Mammary epithelial cell (primary cell): ENCODE data around the gene MYO5A.

Experiments
- EZH2 ChIP-seq: IDR thresholded peaks from 2 replicates; pipeline ENCODE4 v1.6.1; 2012; ENCODE audit warnings: low read length, inconsistent platforms, borderline replicate concordance
- TF ChIP-seq, protein P1 (sequence below), 2 donors: IDR thresholded peaks in 1 of 2; conservative IDR thresholded peaks in 1 of 2; 2 replicates each; pipeline ENCODE4 v1.5.1; 2011 to 2012; ENCODE audit warnings: inconsistent platforms in 2 of 2, low read length in 2 of 2, mild to moderate bottlenecking in 2 of 2, control low read depth in 1 of 2, low read depth in 1 of 2; ENCODE audit not compliant: insufficient read depth in 1 of 2; ENCODE audit errors: extremely low read depth in 1 of 2

DNA sequence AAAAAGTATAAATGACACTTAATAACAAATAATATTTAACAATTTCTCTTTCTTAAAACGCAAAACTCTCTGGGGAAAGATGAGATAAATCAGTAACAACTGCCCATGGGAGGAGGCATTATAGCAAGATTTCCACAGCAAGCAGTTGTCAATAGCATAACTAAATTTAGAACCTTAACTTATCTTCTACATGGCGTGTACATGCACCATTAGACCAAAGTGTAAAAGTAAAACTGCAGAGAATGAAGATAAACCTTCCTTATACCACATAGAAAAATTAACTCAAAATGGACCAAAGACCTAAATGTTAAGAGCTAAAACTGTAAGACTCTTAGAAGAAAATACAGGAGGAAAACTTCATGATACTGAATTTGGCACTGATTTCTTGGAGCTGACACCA lies 39.9 kb downstream of the MYO5A start:
- TF ChIP-seq, protein P1, sequence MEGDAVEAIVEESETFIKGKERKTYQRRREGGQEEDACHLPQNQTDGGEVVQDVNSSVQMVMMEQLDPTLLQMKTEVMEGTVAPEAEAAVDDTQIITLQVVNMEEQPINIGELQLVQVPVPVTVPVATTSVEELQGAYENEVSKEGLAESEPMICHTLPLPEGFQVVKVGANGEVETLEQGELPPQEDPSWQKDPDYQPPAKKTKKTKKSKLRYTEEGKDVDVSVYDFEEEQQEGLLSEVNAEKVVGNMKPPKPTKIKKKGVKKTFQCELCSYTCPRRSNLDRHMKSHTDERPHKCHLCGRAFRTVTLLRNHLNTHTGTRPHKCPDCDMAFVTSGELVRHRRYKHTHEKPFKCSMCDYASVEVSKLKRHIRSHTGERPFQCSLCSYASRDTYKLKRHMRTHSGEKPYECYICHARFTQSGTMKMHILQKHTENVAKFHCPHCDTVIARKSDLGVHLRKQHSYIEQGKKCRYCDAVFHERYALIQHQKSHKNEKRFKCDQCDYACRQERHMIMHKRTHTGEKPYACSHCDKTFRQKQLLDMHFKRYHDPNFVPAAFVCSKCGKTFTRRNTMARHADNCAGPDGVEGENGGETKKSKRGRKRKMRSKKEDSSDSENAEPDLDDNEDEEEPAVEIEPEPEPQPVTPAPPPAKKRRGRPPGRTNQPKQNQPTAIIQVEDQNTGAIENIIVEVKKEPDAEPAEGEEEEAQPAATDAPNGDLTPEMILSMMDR (conservative IDR thresholded peaks at IDR 0.05 in 1 of 2, IDR thresholded peaks at IDR 0.05 in 1 of 2; ENCODE audit: extremely low read depth in 1 of 2, insufficient read depth in 1 of 2, low read depth in 1 of 2, low read length in 2 of 2): no peak
- no peak for TF ChIP-seq EZH2
